OCI-LY7 (cell line): ENCODE data around the gene WASF1. TPM values are rescaled to one million over a fixed set of nuclear protein-coding genes. Genes with fewer than 3 reads are reported as not detected.

ENCODE experiments used
- BruUV-seq: library from RNA; stranded (reverse); fragments of 400-500 nt; replicated peaks from 2 replicates; lab custom pipeline; 2021; lab: Mats Ljungman, UMichigan
- CTCF ChIA-PET: fragments of 300-600 bp; sonication (Branson Sonifier 250); formaldehyde crosslinking; loops from one replicate; lab custom pipeline; 2022; ENCODE audit warnings: antibody characterized with exemption; ENCODE audit not compliant: unreplicated experiment; lab: Charles Lee
- POLR2A ChIA-PET: fragments of 300-600 bp; sonication (Branson Sonifier 250); formaldehyde crosslinking; loops from one replicate; lab custom pipeline; 2022; ENCODE audit warnings: antibody characterized with exemption; lab: Charles Lee
- DNase-seq: peaks from one replicate; pipeline ENCODE4 v3.0.0-alpha.2; 2015; ENCODE audit warnings: low spot score
- H2AFZ ChIP-seq: fragments of 200-600 bp; sonication (generic), shearing (Covaris generic); 2 replicates; pipeline ENCODE4 v1.6.1; 2014; ENCODE audit warnings: mild to moderate bottlenecking, antibody characterized with exemption, low read length, moderate library complexity
- H3K27ac ChIP-seq: fragments of 200-600 bp; sonication (generic); 2 replicates; pipeline ENCODE4 v1.5.1; 2014; ENCODE audit warnings: mixed run types, low read depth, mild to moderate bottlenecking, moderate library complexity, low read length, inconsistent platforms; ENCODE audit not compliant: poor library complexity, severe bottlenecking
- H3K36me3 ChIP-seq: fragments of 200-600 bp; sonication (generic); 2 replicates; pipeline ENCODE4 v1.6.1; 2014; ENCODE audit warnings: mild to moderate bottlenecking, antibody characterized with exemption, low read length, moderate library complexity, mixed read lengths; ENCODE audit not compliant: insufficient read depth
- H3K4me1 ChIP-seq: fragments of 200-600 bp; sonication (generic); 2 replicates; pipeline ENCODE4 v1.5.1; 2014; ENCODE audit warnings: mild to moderate bottlenecking, low read length; ENCODE audit not compliant: insufficient read depth, poor library complexity, severe bottlenecking
- H3K4me2 ChIP-seq: fragments of 200-600 bp; sonication (generic); 2 replicates; pipeline ENCODE4 v1.6.1; 2014; ENCODE audit warnings: mild to moderate bottlenecking, low read length
- H3K4me3 ChIP-seq: fragments of 200-600 bp; sonication (generic); 2 replicates; pipeline ENCODE4 v1.5.1; 2014; ENCODE audit warnings: mild to moderate bottlenecking, low read depth, low read length; ENCODE audit not compliant: poor library complexity, severe bottlenecking
- H3K79me2 ChIP-seq: fragments of 200-600 bp; sonication (generic); 2 replicates; pipeline ENCODE4 v1.6.1; 2016; ENCODE audit warnings: low read depth, mild to moderate bottlenecking, low read length, moderate library complexity, mixed read lengths; ENCODE audit not compliant: insufficient read depth
- H3K9me2 ChIP-seq: fragments of 200-600 bp; sonication (generic); 2 replicates; pipeline ENCODE4 v1.6.1; 2016; ENCODE audit warnings: mild to moderate bottlenecking, low read length, mixed read lengths; ENCODE audit not compliant: insufficient read depth
- H3K9me3 ChIP-seq: fragments of 200-600 bp; sonication (generic); 2 replicates; pipeline ENCODE4 v1.6.1; 2014; ENCODE audit warnings: mild to moderate bottlenecking, mixed run types, low read length, mixed read lengths
- H4K20me1 ChIP-seq: fragments of 200-600 bp; sonication (generic); 2 replicates; pipeline ENCODE4 v1.6.1; 2014; ENCODE audit warnings: mild to moderate bottlenecking, antibody characterized with exemption, low read length, moderate library complexity, mixed read lengths; ENCODE audit not compliant: insufficient read depth
- CTCF ChIP-seq: fragments of 200-600 bp; sonication (generic); conservative IDR thresholded peaks from 2 replicates; pipeline ENCODE4 v1.5.1; 2014; ENCODE audit warnings: mild to moderate bottlenecking, antibody characterized with exemption, low read length, moderate library complexity, mixed read lengths
- EZH2phosphoT487 ChIP-seq: fragments of 200-600 bp; sonication (generic); IDR thresholded peaks from 2 replicates; pipeline ENCODE4 v1.6.1; 2018; ENCODE audit warnings: low read depth, borderline replicate concordance, mild to moderate bottlenecking, mixed run types, antibody characterized with exemption, low read length, moderate library complexity, mixed read lengths
- intact Hi-C: fragments of 100-400 bp; cut with micrococcal nuclease; formaldehyde crosslinking; loops from one replicate; pipeline ENCODE4 v1.10.0; 2022; ENCODE audit not compliant: unreplicated experiment
- total RNA-seq, 2 experiments: library from RNA; depleted of rRNA in 1 of 2; stranded (reverse); fragments of >200 nt in 1 of 2; shearing (Covaris generic) in 1 of 2; gene quantifications; 2 replicates each; pipeline ENCODE4 v1.2.3, GENCODE V29; 2014 to 2022

Gene WASF1
- total RNA-seq, 2 experiments from 2014 or later: 34.6 to 78.4 TPM

GRCh38 chr6:110068592-110068967 lies 110.9 kb downstream of the WASF1 start:
- no peaks in the 10 kb centered on the region for H3K36me3 ChIP-seq
- no peak overlapping the region for H3K4me3 ChIP-seq
- peaks cover 33% of the 10 kb centered on the region for H3K4me1 ChIP-seq
- no peak overlapping the region for H3K4me2 ChIP-seq
- H4K20me1 ChIP-seq: no peaks in the 10 kb centered on the region
- H2AFZ ChIP-seq: no peak overlapping the region
- BruUV-seq: no TSS peak
- DNase-seq: no peak
- CTCF ChIA-PET: no interaction called here
- H3K27ac ChIP-seq: no peak overlapping the region
- no peaks in the 10 kb centered on the region for H3K79me2 ChIP-seq
- no peaks in the 10 kb centered on the region for H3K9me3 ChIP-seq
- intact Hi-C loops: loop anchor here (5.0 kb wide), 1 partner anchor 109 kb away; the partner anchor contains the start of gene WASF1
- H3K9me2 ChIP-seq: no peaks in the 10 kb centered on the region
- POLR2A ChIA-PET: interaction anchor here (1.2 kb wide), 1 partner anchor 10 kb away, joined by 3 read pairs; no protein-coding TSS in a partner anchor
- TF ChIP-seq EZH2phosphoT487: no peak
- no peak for TF ChIP-seq CTCF

- intact Hi-C loops: loop anchor here (5.0 kb wide), 1 partner anchor 109 kb away; the partner anchor contains the start of gene WASF1
- Histone ChIP-seq H3K4me2 (no peak overlapping the region), H3K27ac (no peak overlapping the region), H3K9me2 (no peaks in the 10 kb centered on the region), H3K4me1 (peaks cover 34% of the 10 kb centered on the region), H3K4me3 (no peak overlapping the region), H4K20me1 (no peaks in the 10 kb centered on the region), H3K9me3 (no peaks in the 10 kb centered on the region), H3K36me3 (no peaks in the 10 kb centered on the region), H3K79me2 (no peaks in the 10 kb centered on the region), H2AFZ (no peak overlapping the region)
- CTCF ChIA-PET: no interaction called here
- BruUV-seq: no TSS peak
- TF ChIP-seq CTCF (no peak), EZH2phosphoT487 (no peak)
- POLR2A ChIA-PET: interaction anchor here (0.6 to 1.2 kb wide), 3 partner anchors 10 to 24 kb away, joined by 3 read pairs; no protein-coding TSS in a partner anchor
- DNase-seq: no peak
Measured at GRCh38 chr6:110067837-110068591, 111.5 kb downstream of the WASF1 start.
